NCI-H226 (cell line): ENCODE data around the gene EIF4E2.

Source experiments
- DNase-seq: peaks from one replicate; pipeline ENCODE4 v3.0.0-alpha.2; 2015

The EIF4E2 gene

GRCh38 chr2:232550354-232551249 is at the start of gene EIF4E2, which contains the start of gene TIGD1:
TSS of gene EIF4E2 (plus strand) at chr2:232550689. CDS start at chr2:232550725, 36 bp downstream.
TSS of gene TIGD1 (minus strand) at chr2:232550557. CDS start at chr2:232549882, 675 bp downstream.
- DNase-seq: peak; percentile 87

DNA sequence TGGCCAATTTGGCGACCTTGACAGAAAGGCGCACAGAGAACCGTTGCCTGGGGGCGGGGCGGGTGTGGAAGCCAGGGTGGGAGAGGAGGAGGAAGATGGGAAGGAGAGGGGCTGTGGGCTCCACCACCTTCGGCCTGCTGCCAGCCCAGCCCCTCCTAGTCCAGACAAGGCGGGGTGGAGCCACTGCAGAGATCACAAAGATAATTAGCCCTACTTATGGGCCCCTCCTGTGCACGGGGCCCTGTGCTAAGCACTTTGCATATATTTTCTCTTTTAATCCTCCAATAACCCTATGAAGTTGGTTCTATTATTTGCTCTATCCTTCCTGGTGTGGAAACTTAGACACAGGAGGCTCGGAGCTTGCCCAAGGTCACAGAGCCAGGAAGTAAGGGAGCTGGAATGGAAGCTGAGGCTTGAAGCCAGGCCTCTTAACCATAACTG is 49.1 kb upstream of the EIF4E2 start:
- no peak for DNase-seq

DNA sequence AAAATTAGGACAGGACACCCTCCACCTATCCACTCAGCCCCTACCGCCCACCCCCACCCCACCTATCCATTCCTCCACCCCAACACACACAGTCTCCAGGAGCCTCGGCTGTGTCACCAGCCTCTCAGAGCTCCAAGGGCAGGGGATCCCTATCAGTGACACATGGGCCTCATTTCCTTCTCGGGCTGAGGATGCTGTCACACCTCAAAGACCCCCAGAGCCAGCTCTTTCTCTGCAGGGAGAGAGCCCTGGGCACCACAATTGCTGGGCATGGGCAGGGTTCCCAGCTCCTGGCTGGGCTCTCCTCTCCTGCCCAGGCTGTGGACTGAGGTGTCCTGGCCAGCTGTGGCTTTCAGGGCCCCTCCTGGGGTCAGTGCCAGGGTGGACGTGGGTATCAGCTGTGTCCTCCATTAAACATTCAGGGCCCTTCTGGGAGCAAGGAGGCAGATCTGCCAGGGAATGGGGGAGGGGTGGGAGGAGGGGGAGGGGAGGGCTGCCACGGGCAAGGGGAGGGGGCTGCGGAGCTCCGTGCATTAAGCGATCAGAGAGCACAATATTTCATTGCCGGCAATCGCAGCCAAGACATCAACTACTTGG is 48.6 kb upstream of the EIF4E2 start:
- no peak for DNase-seq

DNA sequence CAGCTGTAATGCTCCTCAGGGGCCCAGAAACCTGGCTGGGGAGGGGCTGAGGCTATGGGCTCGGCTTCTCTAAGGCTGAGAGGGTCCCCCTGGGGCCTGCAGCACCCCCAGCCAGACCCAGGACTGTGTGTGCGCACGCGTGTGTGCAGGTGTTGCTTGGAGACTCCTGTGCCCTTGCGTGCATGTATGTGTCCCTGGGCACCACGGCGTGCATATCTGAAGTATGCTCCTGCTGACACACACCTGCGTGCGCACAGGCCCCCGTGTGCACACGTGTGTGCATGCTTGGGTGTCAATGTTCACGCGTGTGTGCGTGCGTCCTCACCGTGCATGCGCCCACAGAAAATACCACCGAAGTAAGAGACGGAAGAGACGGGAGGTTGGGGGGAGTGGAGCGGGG is 48.0 kb upstream of the EIF4E2 start:
- no peak for DNase-seq

DNA sequence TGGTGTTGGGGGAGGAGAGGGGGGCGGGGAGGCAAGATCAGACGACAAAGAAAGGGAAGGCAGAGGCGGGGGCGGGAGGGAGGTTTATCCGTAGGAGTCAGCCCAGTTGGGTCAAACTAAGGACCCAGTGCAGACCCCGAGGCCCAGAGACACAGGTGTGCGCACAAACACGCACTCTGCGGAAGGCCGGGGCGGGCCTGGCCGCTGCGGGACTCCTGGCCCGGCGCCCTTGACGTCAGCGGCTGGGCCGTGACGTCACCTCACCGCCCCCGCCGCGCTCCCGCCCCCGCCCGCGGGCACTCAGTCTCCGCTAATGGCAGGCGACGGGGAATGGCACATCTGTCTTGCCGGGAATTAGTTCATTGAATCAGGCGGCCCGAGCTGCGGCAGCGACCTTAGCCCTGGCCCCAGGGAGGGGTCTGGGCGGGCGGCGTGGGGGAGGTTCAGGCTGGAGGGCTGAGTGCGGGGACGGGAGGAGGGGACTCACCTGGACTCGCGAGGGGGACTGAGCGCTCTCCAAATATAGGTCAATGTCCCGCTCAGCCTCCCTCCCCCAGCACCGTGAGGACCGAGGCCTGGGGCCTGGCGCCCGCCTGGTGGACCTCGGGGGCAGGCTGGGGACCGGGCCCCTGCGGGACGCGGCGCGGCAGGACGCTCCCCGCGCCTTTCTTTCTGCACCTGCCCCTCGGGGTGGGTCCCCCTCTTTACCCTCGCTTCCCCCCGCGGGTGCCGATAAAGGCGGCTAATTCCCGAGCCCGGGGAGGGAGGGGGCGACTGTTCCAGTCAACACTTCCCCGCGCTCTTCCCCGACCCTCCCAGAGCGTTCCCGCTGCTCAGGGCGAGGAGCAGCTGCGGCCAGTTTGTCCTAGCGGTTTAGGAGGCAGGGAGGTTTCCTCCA is 47.3 kb upstream of the EIF4E2 start:
- no peak for DNase-seq

DNA sequence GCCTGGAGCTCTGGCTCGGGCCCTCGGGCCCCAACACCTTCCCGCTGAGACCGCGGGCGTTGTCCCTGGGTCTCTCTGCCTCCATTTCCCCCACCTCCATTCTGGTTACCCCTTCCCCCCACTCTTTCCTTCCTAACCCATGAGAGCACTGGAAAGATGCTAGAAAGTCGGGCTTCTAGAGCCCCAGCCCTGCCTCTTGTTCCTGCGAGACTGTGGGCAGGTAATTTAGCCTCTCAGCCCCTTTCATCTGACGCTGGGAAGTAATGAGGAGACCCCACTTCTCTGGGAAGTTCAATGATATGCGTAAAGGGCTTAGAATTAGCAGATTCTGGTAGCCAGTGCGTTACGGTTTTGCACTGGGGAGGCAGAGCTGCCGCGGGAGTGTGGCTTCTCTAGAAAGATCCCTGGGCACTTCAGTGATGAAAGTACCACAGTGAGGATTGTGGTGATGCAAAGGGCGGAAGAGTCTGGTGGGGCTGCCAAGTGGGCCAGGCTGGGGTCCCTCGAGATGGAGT is 46.6 kb upstream of the EIF4E2 start:
- DNase-seq: no peak

- no peak for DNase-seq
These were observed 46.1 kb upstream of the EIF4E2 start for GRCh38 chr2:232504438-232504837.

DNA sequence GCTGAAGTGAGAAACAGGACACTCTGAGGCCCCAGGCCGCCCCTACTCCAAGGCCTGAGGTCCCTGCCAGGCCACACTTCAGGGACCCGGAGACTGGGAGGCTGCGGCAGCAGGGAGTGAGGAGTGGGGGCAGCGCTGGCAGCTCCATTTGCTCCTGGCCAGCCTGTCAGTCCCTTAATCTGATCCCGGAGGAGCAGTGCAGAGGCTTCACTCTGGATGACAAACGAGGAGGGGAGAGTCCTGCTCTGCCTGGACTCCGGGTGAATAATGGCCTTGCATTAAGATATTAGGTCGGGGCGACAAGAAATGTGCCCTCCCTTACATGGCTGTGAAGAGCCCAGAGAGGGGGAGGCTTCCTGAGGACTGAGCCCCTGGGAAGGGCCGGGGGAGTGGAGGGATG is 44.6 kb upstream of the EIF4E2 start:
- no peak for DNase-seq

DNA sequence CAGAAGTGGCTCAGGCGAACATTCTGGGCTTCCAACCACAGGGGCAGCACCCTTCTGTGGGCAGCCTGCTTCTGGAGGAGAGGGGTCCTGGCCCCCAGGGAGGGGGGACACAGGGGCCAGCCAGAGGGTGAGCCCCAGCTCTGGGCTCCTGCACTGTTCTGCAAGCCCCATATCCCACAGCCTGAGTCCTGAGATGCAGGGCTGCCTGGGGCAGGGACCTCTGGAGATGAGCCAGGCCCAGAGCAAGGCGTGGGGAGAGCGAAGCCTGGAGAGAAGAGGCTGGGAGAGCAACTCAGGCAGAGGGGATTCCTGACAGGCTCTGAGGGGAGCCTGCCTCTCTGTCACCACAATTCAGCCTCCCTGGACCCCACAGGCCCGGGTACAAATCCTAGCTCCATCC is 43.8 kb upstream of the EIF4E2 start:
- DNase-seq: no peak

DNA sequence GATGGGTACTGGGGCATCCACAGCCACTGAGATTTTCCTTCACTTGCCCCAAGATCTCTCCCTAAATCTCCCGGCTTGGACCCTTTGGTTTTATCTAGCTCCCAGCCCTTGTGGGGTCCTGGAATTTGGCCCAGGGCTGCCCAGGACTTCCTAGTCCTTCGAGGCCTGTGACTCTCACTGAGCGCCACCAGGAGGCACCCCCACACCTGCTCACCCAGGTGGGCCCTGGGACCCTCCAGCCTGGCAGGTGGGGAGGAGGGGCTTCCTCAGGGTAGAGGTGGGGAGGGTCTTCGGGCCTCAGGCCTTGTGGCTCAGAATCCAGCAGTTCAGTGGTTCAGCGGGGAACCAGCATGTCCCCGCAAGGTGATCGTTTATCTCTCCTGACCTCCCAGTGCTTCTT is 42.2 kb upstream of the EIF4E2 start:
- no peak for DNase-seq

DNA sequence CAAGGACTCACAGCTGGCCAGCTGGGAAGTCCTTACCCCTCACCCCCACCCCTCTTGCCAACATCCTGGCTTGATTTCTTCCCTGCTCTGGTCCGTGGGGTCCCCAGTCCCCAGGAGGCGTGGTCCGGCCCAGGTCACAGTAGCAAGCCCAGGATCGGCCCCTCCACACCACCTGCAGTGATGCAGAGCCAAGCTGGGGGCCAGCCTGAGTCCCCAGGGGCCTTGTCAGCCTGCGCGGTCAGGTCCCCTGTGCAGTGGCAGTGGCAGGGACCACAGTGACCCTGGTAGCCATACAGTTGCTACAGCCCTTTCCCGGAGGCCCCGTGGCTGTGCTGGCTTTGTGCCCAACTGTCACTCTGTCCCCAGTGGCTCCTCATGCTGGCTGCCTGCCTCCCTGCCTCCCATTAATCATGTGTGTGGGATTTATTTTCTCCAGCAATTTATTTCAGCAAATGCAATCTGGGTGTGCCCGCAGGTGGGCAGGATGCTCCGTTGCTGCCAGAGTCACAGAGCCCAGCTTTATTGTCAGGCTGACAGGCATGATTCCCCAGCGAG is 39.1 kb upstream of the EIF4E2 start:
- DNase-seq: no peak

- no peak for DNase-seq
These were observed 37.9 kb upstream of the EIF4E2 start for GRCh38 chr2:232512602-232513001.

DNA sequence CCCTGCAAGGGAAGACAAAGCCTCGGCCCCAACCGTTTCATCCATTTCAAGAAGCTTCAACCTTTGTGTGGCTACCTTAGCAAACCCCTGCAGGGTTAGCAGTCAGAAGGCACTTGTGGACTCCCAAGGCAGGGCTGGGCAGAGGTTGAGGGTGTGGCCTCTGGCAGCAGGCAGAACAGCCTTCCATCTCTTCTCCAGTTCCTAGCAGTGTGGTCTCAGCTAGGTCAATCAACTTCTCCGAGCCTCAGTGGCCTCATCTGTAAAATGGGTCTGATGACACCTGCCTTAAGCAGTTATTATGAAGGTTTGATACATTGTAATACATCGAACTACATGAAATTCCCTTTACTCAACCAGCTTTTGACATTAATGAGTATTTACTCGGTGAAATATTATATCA is 37.1 kb upstream of the EIF4E2 start:
- no peak for DNase-seq

GRCh38 chr2:232515639-232516038 is 34.9 kb upstream of the EIF4E2 start:
- DNase-seq: no peak

DNA sequence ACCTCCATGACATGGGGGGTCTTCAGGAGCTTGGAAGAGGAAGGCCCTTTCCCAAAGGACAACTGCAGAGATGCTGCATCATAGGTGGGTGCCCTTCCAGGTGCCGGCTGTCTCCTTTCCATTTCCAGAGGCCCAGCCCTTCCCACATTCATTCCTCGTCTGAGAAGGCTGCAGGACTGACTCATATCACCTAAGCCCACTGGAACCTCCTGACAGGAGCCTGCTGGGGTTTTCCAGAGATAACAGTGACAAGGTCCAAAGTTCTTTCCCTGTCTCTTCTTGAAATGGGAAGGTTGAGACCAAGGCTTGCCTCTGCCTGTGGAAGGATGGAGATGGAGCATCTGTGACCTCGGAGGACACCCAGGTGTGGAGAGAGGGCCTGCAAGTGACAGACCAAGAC is 33.9 kb upstream of the EIF4E2 start:
- DNase-seq: peak; percentile 45

DNA sequence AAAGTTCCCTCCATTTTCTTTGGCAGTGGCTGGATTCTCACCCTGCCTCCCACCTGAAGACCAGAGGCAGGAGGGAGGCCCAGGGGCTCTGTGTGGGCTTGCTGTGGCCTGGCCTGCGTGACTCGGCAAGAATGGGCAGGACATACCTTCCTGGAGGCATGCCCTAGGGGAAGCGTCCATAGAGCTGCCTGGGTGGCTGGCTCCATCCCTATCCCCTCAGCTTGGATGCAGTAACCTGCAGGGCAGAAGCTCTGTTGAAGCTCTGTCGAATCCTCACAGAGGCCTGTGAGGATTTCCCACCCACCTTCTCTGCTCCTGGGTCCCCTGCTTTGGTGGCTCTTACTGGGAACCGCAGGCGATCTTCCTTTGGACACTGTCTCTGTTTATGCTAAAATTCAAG is 31.6 kb upstream of the EIF4E2 start:
- no peak for DNase-seq

DNA sequence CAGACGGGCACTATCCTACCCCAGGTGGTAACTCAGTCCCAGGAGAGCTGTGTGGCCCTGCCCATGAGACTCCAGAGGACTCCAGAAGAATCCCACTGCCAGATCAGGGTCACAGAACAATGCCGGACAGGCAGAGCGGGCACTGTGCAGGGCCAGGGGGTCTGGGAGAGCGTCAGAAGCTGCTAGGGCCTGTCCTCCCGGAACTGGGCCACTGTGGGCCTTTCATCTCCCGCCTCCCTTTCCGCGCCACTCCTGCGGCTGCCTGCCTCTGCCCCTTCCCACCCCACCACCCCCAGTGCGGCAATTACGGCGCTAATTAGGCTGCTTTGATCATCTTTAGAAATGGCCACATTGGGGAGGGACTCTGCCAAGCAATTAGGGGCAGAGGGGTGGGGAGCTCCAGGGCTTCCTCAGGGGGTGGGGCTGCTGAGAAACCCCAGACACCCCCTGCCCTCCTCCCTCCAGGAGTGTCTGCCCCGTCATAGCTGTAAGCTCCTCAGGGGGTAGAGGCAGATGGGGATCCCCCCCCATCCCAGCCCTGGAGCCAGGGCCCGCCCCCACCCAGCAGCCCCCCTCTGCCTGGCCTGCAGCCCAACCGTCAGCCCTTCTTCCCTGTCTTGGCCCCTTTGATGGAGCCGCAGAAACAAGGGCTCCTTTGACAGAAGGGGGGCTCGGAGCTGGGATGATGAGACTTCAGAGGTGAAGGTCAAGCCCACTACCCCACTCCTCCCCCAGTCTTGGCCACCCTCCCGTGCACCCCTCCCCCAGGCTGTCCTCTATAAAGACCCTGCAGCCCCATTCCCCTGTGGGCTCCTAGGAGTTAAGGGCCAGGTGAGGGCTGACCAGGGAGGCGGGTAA is 30.7 kb upstream of the EIF4E2 start, which contains the start of gene PRSS56:
TSS of gene PRSS56 (plus strand) at position 808 of the 858 bp plus-strand sequence. CDS start 211 bp downstream, outside the sequence.
- DNase-seq: no peak

DNA sequence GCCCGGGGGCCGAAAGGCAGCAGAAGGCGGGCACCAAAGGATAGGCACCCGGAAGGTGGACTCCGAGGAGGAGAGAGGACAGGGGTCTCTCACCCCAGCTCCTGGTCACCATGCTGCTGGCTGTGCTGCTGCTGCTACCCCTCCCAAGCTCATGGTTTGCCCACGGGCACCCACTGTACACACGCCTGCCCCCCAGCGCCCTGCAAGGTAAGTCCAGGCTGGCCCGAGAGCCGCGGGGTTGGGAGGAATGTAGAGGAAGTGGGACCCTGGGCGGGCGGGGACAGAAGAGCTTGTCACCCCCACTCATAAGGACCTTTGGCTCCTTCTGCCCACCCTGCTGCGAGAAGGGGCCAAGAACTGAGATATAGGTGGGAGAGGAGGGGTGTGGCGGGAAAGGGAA is 30.0 kb upstream of the EIF4E2 start:
- DNase-seq: no peak

- DNase-seq: no peak
These were observed 29.4 kb upstream of the EIF4E2 start for GRCh38 chr2:232521098-232521497.

DNA sequence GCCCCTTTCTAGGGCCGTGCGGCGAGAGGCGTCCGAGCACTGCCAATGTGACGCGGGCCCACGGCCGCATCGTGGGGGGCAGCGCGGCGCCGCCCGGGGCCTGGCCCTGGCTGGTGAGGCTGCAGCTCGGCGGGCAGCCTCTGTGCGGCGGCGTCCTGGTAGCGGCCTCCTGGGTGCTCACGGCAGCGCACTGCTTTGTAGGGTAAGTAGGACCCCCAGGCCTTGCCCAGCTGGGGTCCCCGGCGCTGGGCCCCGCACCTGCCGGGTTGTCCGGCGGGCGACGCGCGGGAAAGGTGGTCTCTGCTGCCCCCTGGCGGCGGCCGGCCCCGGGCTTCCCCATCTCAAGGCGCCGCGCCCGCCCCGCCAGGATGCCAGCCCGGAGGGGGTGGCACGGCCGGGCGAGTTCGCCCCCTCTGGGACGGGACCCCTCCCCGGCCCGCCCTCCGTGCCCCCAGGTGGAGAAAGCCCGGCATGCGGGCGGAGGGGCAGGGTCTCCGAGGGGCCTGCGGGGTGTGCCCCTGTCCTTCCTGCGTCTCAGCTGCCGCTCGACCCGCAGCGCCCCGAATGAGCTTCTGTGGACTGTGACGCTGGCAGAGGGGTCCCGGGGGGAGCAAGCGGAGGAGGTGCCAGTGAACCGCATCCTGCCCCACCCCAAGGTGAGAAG is 28.4 kb upstream of the EIF4E2 start:
- peak; percentile 17 for DNase-seq
